KG1 (cell line): ENCODE results near the gene COL17A1.

Experiments used
- DNase-seq: peaks from one replicate; lab custom pipeline; 2025; lab: John Stamatoyannopoulos, UW

The COL17A1 gene

GRCh38 chr10:104033966-104034365 is 51.7 kb downstream of the COL17A1 start:
- DNase-seq: no peak

- DNase-seq: no peak
Measured at GRCh38 chr10:104033401-104033930, 52.2 kb downstream of the COL17A1 start.

- no peak for DNase-seq
Measured at GRCh38 chr10:104032144-104032775, 53.4 kb downstream of the COL17A1 start.

GRCh38 chr10:104031631-104032030 is 54.0 kb downstream of the COL17A1 start:
- DNase-seq: no peak

GRCh38 chr10:104029521-104029860 is 56.2 kb downstream of the COL17A1 start:
- DNase-seq: no peak

- no peak for DNase-seq
Measured at GRCh38 chr10:104028823-104029520, 56.7 kb downstream of the COL17A1 start.

- no peak for DNase-seq
Measured at GRCh38 chr10:104028146-104028545, 57.5 kb downstream of the COL17A1 start.

GRCh38 chr10:104026762-104027161 is 58.9 kb downstream of the COL17A1 start:
- DNase-seq: no peak

GRCh38 chr10:104025524-104025923 is 60.2 kb downstream of the COL17A1 start:
- no peak for DNase-seq

GRCh38 chr10:104022026-104022425 is 63.7 kb downstream of the COL17A1 start:
- DNase-seq: no peak

- DNase-seq: no peak
Measured at GRCh38 chr10:104021246-104021645, 64.4 kb downstream of the COL17A1 start.

- DNase-seq: no peak
Measured at GRCh38 chr10:104020020-104020419, 65.7 kb downstream of the COL17A1 start.

- DNase-seq: no peak
Measured at GRCh38 chr10:104018471-104018870, 67.2 kb downstream of the COL17A1 start.

GRCh38 chr10:104016661-104017060 is 69.0 kb downstream of the COL17A1 start:
- DNase-seq: no peak

GRCh38 chr10:104014176-104014575 is 71.5 kb downstream of the COL17A1 start:
- no peak for DNase-seq

- no peak for DNase-seq
Measured at GRCh38 chr10:104013489-104013888, 72.2 kb downstream of the COL17A1 start.

GRCh38 chr10:104011904-104012303 is 73.8 kb downstream of the COL17A1 start:
- no peak for DNase-seq

- DNase-seq: no peak
Measured at GRCh38 chr10:104005172-104005863, 80.4 kb downstream of the COL17A1 start.

- no peak for DNase-seq
Measured at GRCh38 chr10:104002911-104003310, 82.8 kb downstream of the COL17A1 start.

- DNase-seq: no peak
Measured at GRCh38 chr10:103998805-103999204, 86.9 kb downstream of the COL17A1 start.

GRCh38 chr10:103995134-103995533 is 90.5 kb downstream of the COL17A1 start:
- DNase-seq: no peak

GRCh38 chr10:103991393-103992128 is 94.1 kb downstream of the COL17A1 start:
- no peak for DNase-seq
